Lower leg skin (tissue), 3 donors: ENCODE measurements around the gene EVI2A.

Experiments
- POLR2A ChIP-seq, 2 donors: fragments of 450-650 bp; IDR thresholded peaks; one replicate each; pipeline ENCODE4 v1.6.1; 2016 to 2017; ENCODE audit warnings: antibody characterized with exemption in 2 of 2, mild to moderate bottlenecking in 1 of 2, moderate library complexity in 1 of 2
- TF ChIP-seq, protein P1 (sequence below), 3 donors: fragments of 450-650 bp; IDR thresholded peaks; one replicate each; pipeline ENCODE4 v1.5.1; 2016; ENCODE audit warnings: antibody characterized with exemption in 3 of 3, mild to moderate bottlenecking in 3 of 3, moderate library complexity in 2 of 3

- TF ChIP-seq, protein P1, sequence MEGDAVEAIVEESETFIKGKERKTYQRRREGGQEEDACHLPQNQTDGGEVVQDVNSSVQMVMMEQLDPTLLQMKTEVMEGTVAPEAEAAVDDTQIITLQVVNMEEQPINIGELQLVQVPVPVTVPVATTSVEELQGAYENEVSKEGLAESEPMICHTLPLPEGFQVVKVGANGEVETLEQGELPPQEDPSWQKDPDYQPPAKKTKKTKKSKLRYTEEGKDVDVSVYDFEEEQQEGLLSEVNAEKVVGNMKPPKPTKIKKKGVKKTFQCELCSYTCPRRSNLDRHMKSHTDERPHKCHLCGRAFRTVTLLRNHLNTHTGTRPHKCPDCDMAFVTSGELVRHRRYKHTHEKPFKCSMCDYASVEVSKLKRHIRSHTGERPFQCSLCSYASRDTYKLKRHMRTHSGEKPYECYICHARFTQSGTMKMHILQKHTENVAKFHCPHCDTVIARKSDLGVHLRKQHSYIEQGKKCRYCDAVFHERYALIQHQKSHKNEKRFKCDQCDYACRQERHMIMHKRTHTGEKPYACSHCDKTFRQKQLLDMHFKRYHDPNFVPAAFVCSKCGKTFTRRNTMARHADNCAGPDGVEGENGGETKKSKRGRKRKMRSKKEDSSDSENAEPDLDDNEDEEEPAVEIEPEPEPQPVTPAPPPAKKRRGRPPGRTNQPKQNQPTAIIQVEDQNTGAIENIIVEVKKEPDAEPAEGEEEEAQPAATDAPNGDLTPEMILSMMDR (IDR thresholded peaks at IDR 0.05) = no peak
- TF ChIP-seq POLR2A (IDR thresholded peaks at IDR 0.05) = no peak
Observed at GRCh38 chr17:31313982-31314781, 7.2 kb downstream of the EVI2A start, which contains the start of gene EVI2B.
